Testis (tissue), 2 donors: ENCODE measurements around the gene CARD19.

Experiments used
- CTCF ChIP-seq, 3 experiments: fragments of 450-650 bp in 2 of 3; fragments of 200-600 bp in 1 of 3; sonication (generic) in 1 of 3; IDR thresholded peaks; one replicate each; pipeline ENCODE4 v1.5.1; 2016 to 2019; ENCODE audit warnings: antibody characterized with exemption in 3 of 3, mild to moderate bottlenecking in 2 of 3, moderate library complexity in 1 of 3
- POLR2A ChIP-seq: fragments of 450-650 bp; IDR thresholded peaks from one replicate; pipeline ENCODE4 v1.6.1; 2017; ENCODE audit warnings: antibody characterized with exemption, mild to moderate bottlenecking, moderate library complexity

DNA sequence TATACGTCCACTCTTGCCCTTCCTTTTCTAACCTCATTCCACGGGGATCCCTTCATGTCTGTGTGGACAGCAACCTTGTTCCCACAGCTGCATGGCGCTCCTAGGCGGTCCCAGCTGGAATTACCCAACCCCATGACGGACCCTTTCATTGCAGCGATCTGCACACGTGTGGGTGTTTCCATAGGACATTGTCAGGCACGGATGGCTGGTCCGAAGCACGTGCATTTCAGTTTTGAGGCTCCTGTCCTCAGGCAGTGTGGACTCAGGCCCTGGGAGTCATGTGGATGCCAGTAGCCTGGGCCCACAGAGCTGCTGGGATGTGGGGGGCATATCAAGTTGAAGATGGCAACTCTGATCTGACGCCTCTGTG, 15.0 kb downstream of the CARD19 start:
- TF ChIP-seq CTCF (IDR thresholded peaks at IDR 0.05) (no peak), POLR2A (no peak)
